Measurements from ENCODE around the gene CREBL2.

The CREBL2 gene

GRCh38 chr12:12628013-12628412 lies 16.3 kb downstream of the CREBL2 start:
- TF ChIP-seq REST (IDR thresholded peaks at IDR 0.05; ENCODE audit: insufficient read depth in 1 of 2, low read depth in 2 of 2, low read length in 2 of 2), result no peak
- TF ChIP-seq TAF1 (IDR thresholded peaks at IDR 0.05; ENCODE audit: borderline replicate concordance, insufficient read depth, low read length), result no peak
- no peak for TF ChIP-seq FOXP2 (optimal IDR thresholded peaks at IDR 0.05; ENCODE audit: borderline replicate concordance, extremely low read depth, extremely low read length, insufficient read depth)
- TF ChIP-seq SIN3A (IDR thresholded peaks at IDR 0.05; ENCODE audit: borderline replicate concordance, insufficient read depth, low read length), result no peak
- no peak for TF ChIP-seq POLR2AphosphoS5 (IDR thresholded peaks at IDR 0.05; ENCODE audit: low read depth, low read length)

GRCh38 chr12:12630850-12631249 lies 19.2 kb downstream of the CREBL2 start:
- no peak for TF ChIP-seq FOXP2 (optimal IDR thresholded peaks at IDR 0.05; ENCODE audit: borderline replicate concordance, extremely low read depth, extremely low read length, insufficient read depth)
- no peak for TF ChIP-seq REST (IDR thresholded peaks at IDR 0.05; ENCODE audit: insufficient read depth in 1 of 2, low read depth in 2 of 2, low read length in 2 of 2)
- no peak for TF ChIP-seq TAF1 (IDR thresholded peaks at IDR 0.05; ENCODE audit: borderline replicate concordance, insufficient read depth, low read length)
- no peak for TF ChIP-seq SIN3A (IDR thresholded peaks at IDR 0.05; ENCODE audit: borderline replicate concordance, insufficient read depth, low read length)
- no peak for TF ChIP-seq POLR2AphosphoS5 (IDR thresholded peaks at IDR 0.05; ENCODE audit: low read depth, low read length)

DNA sequence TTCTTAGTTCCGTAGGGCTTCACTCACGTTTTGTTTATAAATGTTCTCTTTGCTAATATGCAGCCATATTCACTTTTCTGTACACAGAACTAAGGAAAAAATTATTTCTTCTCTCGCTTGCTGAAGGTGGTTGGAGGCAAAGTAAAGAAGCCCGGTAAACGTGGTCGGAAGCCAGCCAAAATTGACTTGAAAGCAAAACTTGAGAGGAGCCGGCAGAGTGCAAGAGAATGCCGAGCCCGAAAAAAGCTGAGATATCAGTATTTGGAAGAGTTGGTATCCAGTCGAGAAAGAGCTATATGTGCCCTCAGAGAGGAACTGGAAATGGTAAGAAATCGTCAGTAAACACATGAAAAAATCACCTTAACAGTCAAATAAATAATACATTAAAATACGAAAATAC lies 24.0 kb downstream of the CREBL2 start:
- TF ChIP-seq POLR2AphosphoS5 (IDR thresholded peaks at IDR 0.05; ENCODE audit: low read depth, low read length) (no peak), FOXP2 (optimal IDR thresholded peaks at IDR 0.05; ENCODE audit: borderline replicate concordance, extremely low read depth, extremely low read length, insufficient read depth) (no peak), TAF1 (IDR thresholded peaks at IDR 0.05; ENCODE audit: borderline replicate concordance, insufficient read depth, low read length) (no peak), SIN3A (IDR thresholded peaks at IDR 0.05; ENCODE audit: borderline replicate concordance, insufficient read depth, low read length) (no peak), REST (IDR thresholded peaks at IDR 0.05; ENCODE audit: insufficient read depth in 1 of 2, low read depth in 2 of 2, low read length in 2 of 2) (no peak)

DNA sequence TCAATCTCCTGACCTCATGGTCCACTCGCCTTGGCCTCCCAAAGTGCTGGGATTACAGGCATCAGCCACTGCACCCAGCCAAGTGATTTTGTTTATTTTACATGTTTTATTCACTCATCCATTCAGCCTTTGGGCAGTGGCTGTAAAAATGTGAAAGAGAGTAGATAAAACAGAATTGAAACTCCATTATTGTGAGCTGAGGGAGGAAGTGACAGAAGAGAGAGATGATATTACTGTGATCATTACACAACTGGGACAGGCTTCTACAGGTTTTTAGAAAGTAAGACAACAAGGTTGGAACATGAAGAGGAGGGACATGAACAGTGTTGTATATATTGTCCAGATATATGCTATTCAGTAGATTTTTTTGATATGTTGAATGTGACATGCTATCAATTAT lies 25.0 kb downstream of the CREBL2 start:
- TF ChIP-seq SIN3A (IDR thresholded peaks at IDR 0.05; ENCODE audit: borderline replicate concordance, insufficient read depth, low read length) (no peak), REST (IDR thresholded peaks at IDR 0.05; ENCODE audit: insufficient read depth in 1 of 2, low read depth in 2 of 2, low read length in 2 of 2) (no peak), FOXP2 (optimal IDR thresholded peaks at IDR 0.05; ENCODE audit: borderline replicate concordance, extremely low read depth, extremely low read length, insufficient read depth) (no peak), POLR2AphosphoS5 (IDR thresholded peaks at IDR 0.05; ENCODE audit: low read depth, low read length) (no peak), TAF1 (IDR thresholded peaks at IDR 0.05; ENCODE audit: borderline replicate concordance, insufficient read depth, low read length) (no peak)

DNA sequence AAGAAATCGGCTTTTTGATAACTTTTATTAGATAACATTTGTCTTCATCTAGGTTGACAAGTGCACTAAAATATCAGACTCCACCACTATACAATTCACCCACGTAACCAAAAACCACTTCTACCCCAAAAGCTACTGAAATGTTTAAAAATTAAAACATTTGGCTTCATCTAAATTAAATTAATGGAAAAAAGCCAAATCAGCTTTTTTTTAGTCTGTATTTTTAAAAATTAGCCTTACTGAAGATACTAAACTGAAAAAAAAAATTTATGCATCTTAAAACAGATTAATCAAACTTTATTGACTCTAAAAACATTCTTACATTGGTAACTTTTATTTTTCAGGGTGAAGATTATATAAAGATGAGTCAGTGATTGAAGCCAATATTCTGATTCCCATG lies 30.0 kb downstream of the CREBL2 start:
- TF ChIP-seq SIN3A (IDR thresholded peaks at IDR 0.05; ENCODE audit: borderline replicate concordance, insufficient read depth, low read length), result no peak

All from PFSK-1 (cell line).